GM18870 (cell line): Measurements from ENCODE around the gene FBXL19.

Source experiments
- ATAC-seq: cut with Tn5 transposase; IDR thresholded peaks from one replicate; pipeline ENCODE4 v1.9.1; 2021; ENCODE audit warnings: moderate library complexity; ENCODE audit not compliant: unreplicated experiment

The FBXL19 gene

GRCh38 chr16:30894540-30895368, 28.6 kb upstream of the FBXL19 start:
- no peak for ATAC-seq

GRCh38 chr16:30895627-30896260, 27.6 kb upstream of the FBXL19 start:
- no peak for ATAC-seq

GRCh38 chr16:30896261-30896888, 27.0 kb upstream of the FBXL19 start, which contains the start of gene CTF1:
CTF1 (plus strand) TSS chr16:30896614; CDS start chr16:30896644, 30 bp downstream.
- no peak for ATAC-seq

GRCh38 chr16:30896889-30897733, 26.3 kb upstream of the FBXL19 start:
- no peak for ATAC-seq

- ATAC-seq, result no peak
These were observed 23.6 kb upstream of the FBXL19 start for GRCh38 chr16:30899794-30900193.

GRCh38 chr16:30900588-30900987, 22.8 kb upstream of the FBXL19 start:
- ATAC-seq, result no peak

GRCh38 chr16:30901201-30902028, 22.0 kb upstream of the FBXL19 start:
- ATAC-seq, result no peak

- ATAC-seq, result no peak
These were observed 21.1 kb upstream of the FBXL19 start for GRCh38 chr16:30902029-30902972.

GRCh38 chr16:30903002-30903401, 20.4 kb upstream of the FBXL19 start:
- ATAC-seq, result no peak

- ATAC-seq, result no peak
These were observed 19.8 kb upstream of the FBXL19 start for GRCh38 chr16:30903596-30903995.

GRCh38 chr16:30904114-30904780, 19.1 kb upstream of the FBXL19 start:
- ATAC-seq, result no peak

- no peak for ATAC-seq
These were observed 16.3 kb upstream of the FBXL19 start for GRCh38 chr16:30907064-30907463.

- ATAC-seq, result no peak
These were observed 12.8 kb upstream of the FBXL19 start for GRCh38 chr16:30910427-30911029.

GRCh38 chr16:30912794-30913412, 10.5 kb upstream of the FBXL19 start:
- no peak for ATAC-seq

GRCh38 chr16:30914830-30915229, 8.5 kb upstream of the FBXL19 start:
- ATAC-seq, result no peak

- ATAC-seq, result no peak
These were observed 4.8 kb upstream of the FBXL19 start for GRCh38 chr16:30918614-30919013.

GRCh38 chr16:30920891-30921290, 2.5 kb upstream of the FBXL19 start:
- ATAC-seq, result no peak

- no peak for ATAC-seq
These were observed 2.0 kb upstream of the FBXL19 start for GRCh38 chr16:30921459-30921747.
